Esophagus muscularis mucosa (tissue), 3 donors: Measurements from ENCODE around the gene TPM4.

Experiments
- CTCF ChIP-seq, 3 experiments: fragments of 200-600 bp in 2 of 3; fragments of 450-650 bp in 1 of 3; sonication (generic) in 2 of 3; IDR thresholded peaks; one replicate each; pipeline ENCODE4 v1.5.1; 2017 to 2019; ENCODE audit warnings: antibody characterized with exemption in 3 of 3, mild to moderate bottlenecking in 2 of 3, moderate library complexity in 1 of 3
- POLR2AphosphoS5 ChIP-seq, 2 donors: sonication (generic); formaldehyde crosslinking; IDR thresholded peaks; one replicate each; pipeline ENCODE4 v1.6.1; 2017; ENCODE audit warnings: antibody characterized with exemption in 2 of 2

DNA sequence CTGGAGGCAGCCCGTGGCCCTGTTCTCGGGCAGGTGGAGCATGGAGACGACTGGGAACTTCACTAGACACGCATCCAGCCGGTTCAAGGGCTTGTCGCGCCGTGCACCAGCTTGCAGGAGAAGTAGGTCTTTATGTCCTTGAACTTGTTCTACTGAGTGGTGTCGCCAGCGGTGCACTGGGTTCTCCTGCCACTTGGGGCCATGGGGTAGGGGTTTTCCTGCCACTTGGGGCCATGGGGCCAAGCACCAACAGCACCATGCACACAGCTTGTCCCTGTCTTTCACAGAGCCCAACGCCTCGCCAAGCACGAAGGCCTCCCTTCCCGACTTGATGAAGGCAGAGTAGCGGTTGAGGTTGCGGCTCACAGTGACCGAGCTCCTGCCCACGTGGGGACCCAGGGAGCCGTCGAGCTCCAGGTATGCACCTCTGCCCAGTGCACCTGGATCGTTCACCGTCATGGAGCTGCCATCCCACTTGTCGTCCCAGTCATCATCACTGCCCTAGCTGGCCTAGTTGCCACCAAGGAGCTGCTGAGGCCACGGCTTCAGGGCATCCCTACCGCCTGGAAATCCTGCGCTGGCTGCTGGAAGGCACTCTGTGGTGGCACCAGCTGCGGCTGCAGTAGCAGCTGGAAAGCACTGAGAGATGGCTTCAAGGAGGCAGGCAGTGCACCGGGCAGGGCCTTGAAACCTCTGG lies 40.5 kb upstream of the TPM4 start:
- no peak for TF ChIP-seq CTCF (IDR thresholded peaks at IDR 0.05)
- TF ChIP-seq POLR2AphosphoS5 (IDR thresholded peaks at IDR 0.05): no peak
